Measurements from ENCODE around the gene ATOSA. TPM values are rescaled to one million over a fixed set of nuclear protein-coding genes. Genes with fewer than 3 reads are reported as not detected.

ATOSA gene
- polyA plus RNA-seq, 1 experiment: 23.9 TPM

DNA sequence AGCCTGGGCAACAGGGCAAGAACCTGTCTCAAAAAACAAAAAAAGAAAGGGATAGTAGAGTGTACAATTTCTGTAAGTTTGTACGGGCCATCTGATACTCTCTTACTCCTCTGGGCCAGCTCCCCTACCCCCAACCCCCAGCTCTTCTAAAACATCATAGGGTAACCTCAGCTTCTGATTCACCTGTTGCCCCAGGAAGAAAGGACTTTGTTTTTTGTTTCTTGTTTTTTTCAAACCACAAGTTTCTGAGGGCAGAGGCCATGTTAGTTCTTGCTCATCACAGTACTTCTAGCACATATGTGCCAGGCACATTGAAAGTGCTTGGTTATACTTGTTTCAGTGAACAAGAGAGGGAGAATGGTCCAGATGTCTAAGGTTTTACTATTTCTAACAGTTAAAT, 20.2 kb downstream of the ATOSA start:
- H3K27ac ChIP-seq (ENCODE audit: low read depth, low read length): no peak overlapping the region
- POLR2A ChIA-PET: no interaction called here
- no peak overlapping the region for H3K4me3 ChIP-seq (ENCODE audit: low read depth, low read length)
- TF ChIP-seq, protein P1, sequence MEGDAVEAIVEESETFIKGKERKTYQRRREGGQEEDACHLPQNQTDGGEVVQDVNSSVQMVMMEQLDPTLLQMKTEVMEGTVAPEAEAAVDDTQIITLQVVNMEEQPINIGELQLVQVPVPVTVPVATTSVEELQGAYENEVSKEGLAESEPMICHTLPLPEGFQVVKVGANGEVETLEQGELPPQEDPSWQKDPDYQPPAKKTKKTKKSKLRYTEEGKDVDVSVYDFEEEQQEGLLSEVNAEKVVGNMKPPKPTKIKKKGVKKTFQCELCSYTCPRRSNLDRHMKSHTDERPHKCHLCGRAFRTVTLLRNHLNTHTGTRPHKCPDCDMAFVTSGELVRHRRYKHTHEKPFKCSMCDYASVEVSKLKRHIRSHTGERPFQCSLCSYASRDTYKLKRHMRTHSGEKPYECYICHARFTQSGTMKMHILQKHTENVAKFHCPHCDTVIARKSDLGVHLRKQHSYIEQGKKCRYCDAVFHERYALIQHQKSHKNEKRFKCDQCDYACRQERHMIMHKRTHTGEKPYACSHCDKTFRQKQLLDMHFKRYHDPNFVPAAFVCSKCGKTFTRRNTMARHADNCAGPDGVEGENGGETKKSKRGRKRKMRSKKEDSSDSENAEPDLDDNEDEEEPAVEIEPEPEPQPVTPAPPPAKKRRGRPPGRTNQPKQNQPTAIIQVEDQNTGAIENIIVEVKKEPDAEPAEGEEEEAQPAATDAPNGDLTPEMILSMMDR (IDR thresholded peaks at IDR 0.05; ENCODE audit: low read depth, low read length): no peak
- H3K27me3 ChIP-seq (ENCODE audit: control insufficient read depth, insufficient read depth, low read length): no peaks in the 10 kb centered on the region
- DNase-seq (ENCODE audit: low read depth, low spot score): no peak
- CTCF ChIA-PET: interaction anchor here (0.6 to 0.9 kb wide), 2 partner anchors 431 to 435 kb away, joined by 3 read pairs; no protein-coding TSS in a partner anchor
- H3K9me3 ChIP-seq (ENCODE audit: control insufficient read depth, insufficient read depth, low read length): no peaks in the 10 kb centered on the region

DNA sequence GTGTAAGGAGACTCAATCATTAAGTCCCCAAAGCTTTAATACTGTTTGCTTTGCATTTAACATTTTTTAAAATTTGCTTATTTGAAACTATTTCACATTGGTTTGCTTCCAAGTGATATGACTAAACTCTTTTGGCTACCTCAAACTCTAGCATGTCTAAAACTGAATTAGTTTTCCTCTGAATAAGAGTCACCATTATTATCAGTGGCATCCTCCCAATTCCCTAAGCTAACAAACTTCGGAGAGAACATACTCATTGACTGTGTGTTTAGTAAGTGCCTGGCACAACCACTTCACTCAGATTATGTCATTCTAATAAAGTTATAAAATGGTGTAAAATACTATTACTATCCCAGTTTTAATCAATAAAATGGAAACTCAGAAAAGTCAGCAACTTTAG, 21.9 kb downstream of the ATOSA start:
- H3K27me3 ChIP-seq (ENCODE audit: control insufficient read depth, insufficient read depth, low read length): no peaks in the 10 kb centered on the region
- H3K4me3 ChIP-seq (ENCODE audit: low read depth, low read length): no peak overlapping the region
- H3K9me3 ChIP-seq (ENCODE audit: control insufficient read depth, insufficient read depth, low read length): no peaks in the 10 kb centered on the region
- TF ChIP-seq, protein P1 (IDR thresholded peaks at IDR 0.05; ENCODE audit: low read depth, low read length): no peak
- no peak overlapping the region for H3K27ac ChIP-seq (ENCODE audit: low read depth, low read length)
- peak; percentile 41 for DNase-seq (ENCODE audit: low read depth, low spot score)
- ChIA-PET POLR2A (no interaction called here), CTCF (no interaction called here)

DNA sequence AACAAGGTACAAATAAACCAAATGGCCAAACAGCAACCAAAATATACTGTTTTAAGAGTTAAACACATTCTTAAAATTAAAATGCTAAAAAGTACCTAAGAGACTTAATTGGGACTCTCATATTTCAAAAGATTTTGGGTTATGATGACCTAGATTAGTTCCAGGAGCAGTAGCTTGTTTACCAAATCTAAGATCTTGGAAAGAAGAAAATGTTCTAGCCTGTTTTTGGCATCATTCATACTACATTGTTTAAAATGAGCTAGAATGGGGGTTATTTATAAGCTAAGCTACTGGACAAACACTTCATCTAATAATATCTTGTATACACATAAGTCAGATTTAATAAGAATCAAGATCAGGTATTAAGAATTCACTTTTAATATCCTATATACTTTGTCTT, 22.8 kb downstream of the ATOSA start:
- Histone ChIP-seq H3K9me3 (ENCODE audit: control insufficient read depth, insufficient read depth, low read length) (no peaks in the 10 kb centered on the region), H3K27me3 (ENCODE audit: control insufficient read depth, insufficient read depth, low read length) (no peaks in the 10 kb centered on the region), H3K27ac (ENCODE audit: low read depth, low read length) (no peak overlapping the region), H3K4me3 (ENCODE audit: low read depth, low read length) (no peak overlapping the region)
- ChIA-PET CTCF (no interaction called here), POLR2A (no interaction called here)
- TF ChIP-seq, protein P1 (IDR thresholded peaks at IDR 0.05; ENCODE audit: low read depth, low read length): no peak
- DNase-seq (ENCODE audit: low read depth, low spot score): no peak

DNA sequence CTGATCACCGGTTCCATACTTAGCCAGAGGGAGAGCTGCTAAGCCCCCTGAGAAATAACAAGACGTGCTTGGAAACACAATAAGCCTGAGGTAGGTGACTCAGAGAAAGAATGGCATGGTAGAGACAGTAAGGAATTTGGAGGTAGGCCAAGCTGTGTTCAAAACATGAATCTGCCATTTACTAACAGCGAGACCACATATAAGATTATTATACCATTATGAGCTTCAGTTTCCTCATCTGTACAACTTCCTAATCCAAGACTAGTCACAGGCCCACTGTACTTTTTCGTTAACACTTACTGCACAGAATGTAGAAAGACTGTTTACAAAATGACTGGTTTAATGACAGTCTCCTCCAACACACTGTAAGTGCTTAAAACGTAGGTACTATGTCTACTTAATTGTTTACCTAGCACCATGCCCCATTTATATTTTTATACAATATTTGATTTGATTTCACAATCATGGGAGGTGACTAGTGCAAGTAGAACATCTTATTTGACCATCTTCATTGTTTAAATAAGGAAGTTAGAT, 25.7 kb downstream of the ATOSA start:
- H3K4me3 ChIP-seq (ENCODE audit: low read depth, low read length): no peak overlapping the region; the same call in 1 of the 2 replicates
- ChIA-PET CTCF (no interaction called here), POLR2A (no interaction called here)
- peak overlapping the region; percentile 90 for H3K27ac ChIP-seq (ENCODE audit: low read depth, low read length)
- TF ChIP-seq, protein P1 (IDR thresholded peaks at IDR 0.05; ENCODE audit: low read depth, low read length): no peak
- H3K27me3 ChIP-seq (ENCODE audit: control insufficient read depth, insufficient read depth, low read length): no peaks in the 10 kb centered on the region
- no peaks in the 10 kb centered on the region for H3K9me3 ChIP-seq (ENCODE audit: control insufficient read depth, insufficient read depth, low read length)
- peak; percentile 48 for DNase-seq (ENCODE audit: low read depth, low spot score)

DNA sequence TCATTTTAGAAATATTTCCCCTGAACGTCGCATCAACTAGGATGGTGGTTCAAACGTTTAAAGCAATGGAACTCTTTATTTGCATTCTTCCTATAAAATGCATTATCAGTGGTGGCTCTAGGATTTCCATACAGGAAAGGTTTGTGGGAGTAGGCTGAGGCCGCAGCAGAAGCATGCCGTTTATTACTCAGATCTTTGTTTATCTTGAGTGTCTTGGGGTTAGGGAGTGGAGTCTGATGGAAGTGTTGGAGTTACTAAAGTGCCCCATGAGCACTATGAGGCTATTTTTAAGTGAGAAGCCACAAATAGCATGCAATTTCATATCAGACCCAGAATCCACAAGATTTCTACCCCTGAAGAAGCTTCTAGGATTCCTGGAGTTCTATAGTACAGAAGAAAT, 26.2 kb downstream of the ATOSA start:
- Histone ChIP-seq H3K9me3 (ENCODE audit: control insufficient read depth, insufficient read depth, low read length) (no peaks in the 10 kb centered on the region), H3K27me3 (ENCODE audit: control insufficient read depth, insufficient read depth, low read length) (no peaks in the 10 kb centered on the region), H3K27ac (ENCODE audit: low read depth, low read length) (peak overlapping the region; percentile 90), H3K4me3 (ENCODE audit: low read depth, low read length) (no peak overlapping the region)
- ChIA-PET CTCF (interaction anchor here (0.8 kb wide), 1 partner anchor 13 kb away, joined by 3 read pairs; no protein-coding TSS in a partner anchor), POLR2A (no interaction called here)
- peak; percentile 72 for DNase-seq (ENCODE audit: low read depth, low spot score)
- TF ChIP-seq, protein P1 (IDR thresholded peaks at IDR 0.05; ENCODE audit: low read depth, low read length): no peak
